ENCODE results near the gene IL10RA. TPM values are rescaled to one million over a fixed set of nuclear protein-coding genes. Genes with fewer than 3 reads are reported as not detected.
"Not testable (repeated sequence)": the region's sequence is repeated elsewhere in the genome, so short reads cannot be mapped to it uniquely, and the experiment has no call there.

IL10RA gene
- total RNA-seq, 3 donors from 2014 or later = 9.3 to 25.9 (median 12.5) TPM

DNA sequence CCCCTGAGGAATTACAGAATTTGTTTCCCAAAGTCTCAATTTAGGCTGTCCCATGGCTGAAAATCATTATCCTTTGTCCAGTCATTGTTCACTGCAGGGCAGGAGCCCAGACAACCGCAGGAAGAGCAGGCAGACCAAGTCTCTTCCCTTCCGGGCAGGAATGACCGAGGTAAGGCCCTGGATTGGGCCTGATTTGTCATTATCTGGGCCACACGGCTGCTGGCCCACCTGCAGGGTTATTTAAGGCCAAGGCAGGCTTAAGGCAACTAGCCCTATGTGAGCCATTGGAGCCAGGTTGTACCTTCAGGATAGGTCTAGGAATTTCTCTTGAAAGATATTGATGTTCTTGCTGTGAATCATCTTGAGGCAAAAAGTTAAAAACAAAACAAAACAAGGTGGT is 9.7 kb upstream of the IL10RA start:
- TF ChIP-seq, protein P1, sequence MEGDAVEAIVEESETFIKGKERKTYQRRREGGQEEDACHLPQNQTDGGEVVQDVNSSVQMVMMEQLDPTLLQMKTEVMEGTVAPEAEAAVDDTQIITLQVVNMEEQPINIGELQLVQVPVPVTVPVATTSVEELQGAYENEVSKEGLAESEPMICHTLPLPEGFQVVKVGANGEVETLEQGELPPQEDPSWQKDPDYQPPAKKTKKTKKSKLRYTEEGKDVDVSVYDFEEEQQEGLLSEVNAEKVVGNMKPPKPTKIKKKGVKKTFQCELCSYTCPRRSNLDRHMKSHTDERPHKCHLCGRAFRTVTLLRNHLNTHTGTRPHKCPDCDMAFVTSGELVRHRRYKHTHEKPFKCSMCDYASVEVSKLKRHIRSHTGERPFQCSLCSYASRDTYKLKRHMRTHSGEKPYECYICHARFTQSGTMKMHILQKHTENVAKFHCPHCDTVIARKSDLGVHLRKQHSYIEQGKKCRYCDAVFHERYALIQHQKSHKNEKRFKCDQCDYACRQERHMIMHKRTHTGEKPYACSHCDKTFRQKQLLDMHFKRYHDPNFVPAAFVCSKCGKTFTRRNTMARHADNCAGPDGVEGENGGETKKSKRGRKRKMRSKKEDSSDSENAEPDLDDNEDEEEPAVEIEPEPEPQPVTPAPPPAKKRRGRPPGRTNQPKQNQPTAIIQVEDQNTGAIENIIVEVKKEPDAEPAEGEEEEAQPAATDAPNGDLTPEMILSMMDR (IDR thresholded peaks at IDR 0.05) = no peak
- Histone ChIP-seq H3K36me3 (ENCODE audit: low read depth) (no peaks in the 10 kb centered on the region), H3K9me3 (no peaks in the 10 kb centered on the region), H3K4me3 (no peak overlapping the region), H3K4me1 (ENCODE audit: low read depth) (peaks cover 9% of the 10 kb centered on the region)
- DNase-seq (no peak), ATAC-seq (no peak)
- intact Hi-C loops (cut with DNase I, micrococcal nuclease) = no loop called here

DNA sequence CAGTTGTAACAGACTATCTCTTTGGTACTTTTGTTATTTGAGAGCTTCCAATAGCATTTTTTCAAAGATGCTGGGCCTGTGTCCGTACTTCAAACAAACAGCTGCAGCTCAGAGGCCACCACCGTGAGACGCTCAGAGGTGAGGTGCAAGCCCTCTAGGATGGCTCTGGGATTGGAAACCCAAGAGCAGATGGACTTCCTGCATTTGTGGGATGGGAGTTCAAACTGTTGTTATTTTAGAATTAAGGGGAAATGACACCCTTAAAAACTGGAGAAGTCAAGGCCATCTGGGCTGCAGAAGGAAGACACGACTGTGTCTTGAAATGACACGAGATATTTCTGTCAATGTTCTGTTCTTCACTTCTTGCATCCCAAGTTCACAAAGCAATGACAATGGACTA is 9.2 kb upstream of the IL10RA start:
- Histone ChIP-seq H3K4me1 (ENCODE audit: low read depth) (peaks cover 9% of the 10 kb centered on the region), H3K4me3 (no peak overlapping the region), H3K9me3 (no peaks in the 10 kb centered on the region), H3K36me3 (ENCODE audit: low read depth) (no peaks in the 10 kb centered on the region)
- no peak for ATAC-seq
- no peak for DNase-seq
- intact Hi-C loops (cut with DNase I, micrococcal nuclease) = no loop called here
- TF ChIP-seq, protein P1 (IDR thresholded peaks at IDR 0.05) = no peak

DNA sequence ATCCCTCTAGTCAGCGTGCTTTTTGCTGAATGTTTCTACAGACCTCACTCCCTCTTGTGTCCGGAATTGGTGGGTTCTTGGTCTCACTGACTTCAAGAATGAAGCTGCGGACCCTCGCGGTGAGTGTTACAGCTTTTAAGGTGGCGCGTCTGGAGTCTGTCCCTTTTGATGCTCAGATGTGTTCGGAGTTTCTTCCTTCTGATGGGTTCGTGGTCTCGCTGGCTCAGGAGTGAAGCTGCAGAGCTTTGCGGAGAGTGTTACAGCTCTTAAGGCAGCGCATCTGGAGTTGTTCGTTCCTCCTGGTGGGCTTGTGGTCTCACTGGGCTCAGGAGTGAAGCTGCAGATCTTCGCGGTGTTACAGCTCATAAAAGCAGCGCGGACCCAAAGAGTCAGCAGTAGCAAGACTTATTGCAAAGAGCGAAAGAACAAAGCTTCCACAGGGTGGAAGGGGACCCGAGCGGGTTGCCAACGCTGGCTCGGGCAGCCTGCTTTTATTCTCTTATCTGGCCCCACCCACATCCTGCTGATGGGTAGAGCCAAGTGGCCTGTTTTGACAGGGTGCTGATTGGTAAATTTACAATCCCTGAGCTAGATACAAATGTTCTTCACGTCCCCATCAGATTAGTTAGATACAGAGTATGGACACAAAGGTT is 8.5 kb upstream of the IL10RA start:
- H3K36me3 ChIP-seq (ENCODE audit: low read depth); DNase-seq; H3K4me3 ChIP-seq; ATAC-seq; H3K9me3 ChIP-seq; H3K4me1 ChIP-seq (ENCODE audit: low read depth); intact Hi-C loops (cut with DNase I, micrococcal nuclease): not testable (repeated sequence)

DNA sequence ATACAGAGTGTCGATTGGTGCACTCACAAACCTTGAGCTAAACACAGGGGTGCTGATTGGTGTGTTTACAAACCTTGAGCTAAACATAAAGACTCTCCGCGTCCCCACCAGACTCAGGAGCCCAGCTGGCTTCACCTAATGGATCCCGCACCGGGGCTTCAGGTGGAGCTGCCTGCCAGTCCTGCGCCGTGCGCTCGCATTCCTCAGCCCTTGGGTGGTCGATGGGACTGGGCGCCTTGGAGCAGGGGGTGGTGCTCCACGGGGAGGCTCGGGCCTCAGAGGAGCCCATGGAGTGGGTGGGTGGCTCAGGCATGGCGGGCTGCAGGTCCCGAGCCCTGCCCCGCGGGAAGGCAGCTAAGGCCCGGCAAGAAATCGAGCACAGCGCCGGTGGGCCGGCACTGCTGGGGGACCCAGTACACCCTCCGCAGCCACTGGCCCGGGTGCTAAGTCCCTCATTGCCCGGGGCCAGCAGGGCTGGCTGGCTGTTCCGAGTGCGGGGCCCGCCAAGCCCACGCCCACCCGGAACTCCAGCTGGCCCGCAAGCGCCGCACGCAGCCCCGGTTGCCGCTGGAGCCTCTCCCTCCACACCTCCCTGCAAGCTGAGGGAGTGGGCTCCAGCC is 7.8 kb upstream of the IL10RA start:
- H3K4me1 ChIP-seq (ENCODE audit: low read depth); ATAC-seq; intact Hi-C loops (cut with DNase I, micrococcal nuclease); DNase-seq; H3K9me3 ChIP-seq; H3K36me3 ChIP-seq (ENCODE audit: low read depth); H3K4me3 ChIP-seq: not testable (repeated sequence)

DNA sequence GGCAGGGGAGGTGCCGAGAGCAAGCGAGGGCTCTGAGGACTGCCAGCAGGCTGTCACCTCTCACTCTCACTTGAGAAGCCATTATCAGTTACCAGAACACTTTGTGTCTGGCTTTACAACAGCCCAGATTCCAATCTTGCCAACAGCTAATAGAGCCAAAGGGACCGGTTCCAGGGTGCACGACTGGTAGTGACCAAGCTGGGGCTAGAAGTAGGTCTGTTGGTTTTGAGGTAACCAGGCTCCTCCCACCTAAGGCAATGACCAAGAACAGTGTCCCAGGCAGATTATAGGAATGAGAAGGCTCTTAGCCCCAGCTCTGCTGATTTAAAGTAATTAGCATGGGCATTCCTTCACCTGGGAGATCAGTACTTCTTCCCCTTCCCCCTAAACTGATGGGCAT is 7.2 kb upstream of the IL10RA start:
- intact Hi-C loops (cut with DNase I, micrococcal nuclease) = no loop called here
- no peak for ATAC-seq
- DNase-seq = no peak
- Histone ChIP-seq H3K9me3 (no peaks in the 10 kb centered on the region), H3K4me1 (ENCODE audit: low read depth) (no peaks in the 10 kb centered on the region), H3K36me3 (ENCODE audit: low read depth) (no peaks in the 10 kb centered on the region), H3K4me3 (no peak overlapping the region)
- TF ChIP-seq, protein P1 (IDR thresholded peaks at IDR 0.05) = no peak

DNA sequence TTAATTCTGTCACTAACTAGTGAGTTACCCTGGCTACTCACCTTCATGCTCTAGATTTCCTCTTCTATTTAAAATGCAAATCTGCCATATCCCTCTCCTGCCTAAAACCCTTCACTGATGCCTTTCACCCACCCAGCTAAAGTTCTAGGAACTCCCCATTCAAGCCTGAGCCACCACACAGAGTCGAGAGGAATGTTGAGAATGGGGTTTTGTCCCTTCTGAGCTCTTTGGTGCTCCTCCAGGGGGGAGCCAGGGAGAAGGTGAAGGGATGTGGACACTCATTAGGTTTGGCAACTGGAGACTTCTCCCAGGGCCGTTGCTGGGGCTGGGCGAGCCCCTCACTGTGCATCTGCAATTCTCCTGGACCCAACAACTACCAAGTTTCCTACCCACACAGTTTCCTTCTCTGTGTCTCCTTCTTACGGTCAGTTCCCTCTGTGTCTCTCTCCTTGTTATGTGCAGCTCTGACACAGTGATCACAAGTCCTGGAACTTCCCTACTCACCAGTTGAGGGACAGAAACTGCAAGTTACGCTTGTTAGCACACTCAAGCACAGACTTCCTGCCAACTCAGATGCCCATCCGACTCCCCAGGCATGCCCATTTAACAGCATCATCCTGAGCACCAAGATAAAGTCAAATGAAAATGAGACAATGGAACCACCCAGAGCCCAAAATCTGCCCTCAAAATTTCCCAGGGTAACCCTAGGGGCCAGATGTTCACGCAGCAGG is 6.5 kb upstream of the IL10RA start:
- Histone ChIP-seq H3K9me3 (no peaks in the 10 kb centered on the region), H3K4me1 (ENCODE audit: low read depth) (no peaks in the 10 kb centered on the region), H3K36me3 (ENCODE audit: low read depth) (no peaks in the 10 kb centered on the region), H3K4me3 (no peak overlapping the region)
- TF ChIP-seq, protein P1 (IDR thresholded peaks at IDR 0.05) = no peak
- intact Hi-C loops (cut with DNase I, micrococcal nuclease) = no loop called here
- no peak for DNase-seq
- peak; percentile 72 for ATAC-seq

All from mucosa of descending colon (tissue), 3 donors.